ENCODE results near the gene GALNT3. TPM values are rescaled to one million over a fixed set of nuclear protein-coding genes. Genes with fewer than 3 reads are reported as not detected.
A peak's percentile ranks its signal among the peaks of the same experiment; 100 is the strongest.

GALNT3 gene
- total RNA-seq, 1 experiment from 2014 or later, result 18.5 TPM

GRCh38 chr2:165796129-165796528 lies 2.1 kb upstream of the GALNT3 start:
- Histone ChIP-seq H2BK12ac (ENCODE audit: insufficient read length, low read depth, low read length) (no peak overlapping the region), H4K20me1 (ENCODE audit: control insufficient read depth, insufficient read depth, insufficient read length) (peaks cover 3% of the 10 kb centered on the region), H3K14ac (ENCODE audit: insufficient read depth, low read length) (no peak overlapping the region), H2BK15ac (ENCODE audit: low read depth, low read length) (no peak overlapping the region), H4K91ac (ENCODE audit: insufficient read length, low read depth, low read length) (no peak overlapping the region), H3K79me1 (ENCODE audit: insufficient read depth, low read depth, low read length, poor library complexity, severe bottlenecking) (no peaks in the 10 kb centered on the region), H2BK120ac (ENCODE audit: low read depth, low read length, poor library complexity, severe bottlenecking) (no peak overlapping the region), H3K27me3 (ENCODE audit: insufficient read depth, low read length) (no peaks in the 10 kb centered on the region), H3K9ac (ENCODE audit: extremely low read depth, insufficient read length, low read length) (no peak overlapping the region), H2AK5ac (ENCODE audit: insufficient read length, low read length) (no peak overlapping the region), H2AFZ (ENCODE audit: low read length) (no peak overlapping the region), H2BK20ac (ENCODE audit: low read depth, low read length, poor library complexity, severe bottlenecking) (no peak overlapping the region), H3K18ac (ENCODE audit: insufficient read length, low read depth, low read length) (no peak overlapping the region), H3K4me1 (ENCODE audit: insufficient read depth, low read length) (peaks cover 4% of the 10 kb centered on the region; the same call in 1 of the 2 replicates), H3K23me2 (ENCODE audit: insufficient read length, low read depth, low read length, poor library complexity, severe bottlenecking) (peaks cover 13% of the 10 kb centered on the region), H3K4me2 (ENCODE audit: insufficient read depth, insufficient read length, low read length) (peak overlapping the region; percentile 98), H3K4ac (ENCODE audit: low read depth, low read length) (no peak overlapping the region), H3K23ac (ENCODE audit: insufficient read length, low read depth, low read length) (no peak overlapping the region), H3T11ph (ENCODE audit: low read length) (no peak overlapping the region), H3K9me3 (ENCODE audit: control insufficient read depth, low read depth, low read length) (no peaks in the 10 kb centered on the region), H4K5ac (ENCODE audit: insufficient read length, low read depth, low read length) (no peak overlapping the region), H3K27ac (ENCODE audit: insufficient read length, low read depth, low read length) (no peak overlapping the region), H4K8ac (replicated peaks; ENCODE audit: insufficient read length, low read depth, low read length) (no peak overlapping the region), H2BK5ac (ENCODE audit: insufficient read length, low read length) (no peak overlapping the region), H3K56ac (ENCODE audit: insufficient read length, low read depth, low read length) (no peak overlapping the region), H3K79me2 (ENCODE audit: insufficient read depth, low read length) (peaks cover 8% of the 10 kb centered on the region; the same call in 1 of the 2 replicates)
- Mint-ChIP-seq H3K9me3 (peaks cover 0 to 4% of the 10 kb centered on the region in 2 experiments; a peak in 1 of 5 replicates), H3K27me3 (ENCODE audit: low read depth) (no peaks in the 10 kb centered on the region), H3K4me3 (peak overlapping the region; percentile 27 to 40; a peak in 4 of 5 replicates), H3K4me1 (peaks cover 44 to 47% of the 10 kb centered on the region in 2 experiments), H3K36me3 (ENCODE audit: insufficient read depth in 1 of 3, low read depth in 3 of 3) (peaks cover 4 to 24% (median 19%) of the 10 kb centered on the region in 3 experiments), H3K27ac (peak overlapping the region in 2 of 3 experiments; percentile 9 to 53; a peak in 4 of 7 replicates)
- TF ChIP-seq, protein P1, sequence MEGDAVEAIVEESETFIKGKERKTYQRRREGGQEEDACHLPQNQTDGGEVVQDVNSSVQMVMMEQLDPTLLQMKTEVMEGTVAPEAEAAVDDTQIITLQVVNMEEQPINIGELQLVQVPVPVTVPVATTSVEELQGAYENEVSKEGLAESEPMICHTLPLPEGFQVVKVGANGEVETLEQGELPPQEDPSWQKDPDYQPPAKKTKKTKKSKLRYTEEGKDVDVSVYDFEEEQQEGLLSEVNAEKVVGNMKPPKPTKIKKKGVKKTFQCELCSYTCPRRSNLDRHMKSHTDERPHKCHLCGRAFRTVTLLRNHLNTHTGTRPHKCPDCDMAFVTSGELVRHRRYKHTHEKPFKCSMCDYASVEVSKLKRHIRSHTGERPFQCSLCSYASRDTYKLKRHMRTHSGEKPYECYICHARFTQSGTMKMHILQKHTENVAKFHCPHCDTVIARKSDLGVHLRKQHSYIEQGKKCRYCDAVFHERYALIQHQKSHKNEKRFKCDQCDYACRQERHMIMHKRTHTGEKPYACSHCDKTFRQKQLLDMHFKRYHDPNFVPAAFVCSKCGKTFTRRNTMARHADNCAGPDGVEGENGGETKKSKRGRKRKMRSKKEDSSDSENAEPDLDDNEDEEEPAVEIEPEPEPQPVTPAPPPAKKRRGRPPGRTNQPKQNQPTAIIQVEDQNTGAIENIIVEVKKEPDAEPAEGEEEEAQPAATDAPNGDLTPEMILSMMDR (conservative IDR thresholded peaks at IDR 0.05), result no peak
- WGBS (ENCODE audit: extremely low coverage, insufficient read length, low lambda C conversion rate), result no CpG with 5 or more reads among the region's 1 CpG
- no peak for DNase-seq

All from H9 (cell line).